HG03558 (cell line): ENCODE results near the gene STKLD1.

Experiments
- ATAC-seq: cut with Tn5 transposase; IDR thresholded peaks from one replicate; pipeline ENCODE4 v1.9.1; 2021; ENCODE audit warnings: moderate number of reproducible peaks; ENCODE audit not compliant: unreplicated experiment; ENCODE audit errors: extremely low read depth

STKLD1 gene

GRCh38 chr9:133344071-133344470 is 32.1 kb upstream of the STKLD1 start:
- no peak for ATAC-seq

- ATAC-seq: no peak
These were observed 31.2 kb upstream of the STKLD1 start for GRCh38 chr9:133344979-133345378.

- no peak for ATAC-seq
These were observed 30.6 kb upstream of the STKLD1 start for GRCh38 chr9:133345596-133345995.

GRCh38 chr9:133346021-133346785 is 30.0 kb upstream of the STKLD1 start:
- no peak for ATAC-seq

- no peak for ATAC-seq
These were observed 28.6 kb upstream of the STKLD1 start for GRCh38 chr9:133347515-133347984.

GRCh38 chr9:133347985-133348717 is 28.0 kb upstream of the STKLD1 start, which contains the start of the genes MED22 and RPL7A:
MED22 (minus strand) TSS chr9:133348131; CDS start chr9:133346662, 1,469 bp downstream.
RPL7A (plus strand) TSS chr9:133348218; CDS start chr9:133348244, 26 bp downstream.
- no peak for ATAC-seq

- no peak for ATAC-seq
These were observed 27.2 kb upstream of the STKLD1 start for GRCh38 chr9:133348718-133349573.

- ATAC-seq: no peak
These were observed 26.1 kb upstream of the STKLD1 start for GRCh38 chr9:133349965-133350616.

GRCh38 chr9:133351526-133351907 is 24.6 kb upstream of the STKLD1 start:
- no peak for ATAC-seq

- no peak for ATAC-seq
These were observed 24.1 kb upstream of the STKLD1 start for GRCh38 chr9:133351908-133352634.

- no peak for ATAC-seq
These were observed 23.4 kb upstream of the STKLD1 start for GRCh38 chr9:133352635-133353340.

GRCh38 chr9:133353548-133353947 is 22.6 kb upstream of the STKLD1 start:
- ATAC-seq: no peak

- no peak for ATAC-seq
These were observed 21.4 kb upstream of the STKLD1 start for GRCh38 chr9:133354766-133355165.

GRCh38 chr9:133355881-133356357 is 20.2 kb upstream of the STKLD1 start:
- no peak for ATAC-seq

GRCh38 chr9:133356391-133357091 is 19.6 kb upstream of the STKLD1 start, which contains the start of the genes SURF1 and SURF2:
SURF1 (minus strand) TSS chr9:133356487; CDS start chr9:133356453, 34 bp downstream.
SURF2 (plus strand) TSS chr9:133356550; CDS start chr9:133356593, 43 bp downstream.
- peak; percentile 37 for ATAC-seq

GRCh38 chr9:133357656-133358055 is 18.5 kb upstream of the STKLD1 start:
- no peak for ATAC-seq

GRCh38 chr9:133359399-133360175 is 16.6 kb upstream of the STKLD1 start:
- no peak for ATAC-seq
